ENCODE results near the gene UBN2.

UBN2 gene

DNA sequence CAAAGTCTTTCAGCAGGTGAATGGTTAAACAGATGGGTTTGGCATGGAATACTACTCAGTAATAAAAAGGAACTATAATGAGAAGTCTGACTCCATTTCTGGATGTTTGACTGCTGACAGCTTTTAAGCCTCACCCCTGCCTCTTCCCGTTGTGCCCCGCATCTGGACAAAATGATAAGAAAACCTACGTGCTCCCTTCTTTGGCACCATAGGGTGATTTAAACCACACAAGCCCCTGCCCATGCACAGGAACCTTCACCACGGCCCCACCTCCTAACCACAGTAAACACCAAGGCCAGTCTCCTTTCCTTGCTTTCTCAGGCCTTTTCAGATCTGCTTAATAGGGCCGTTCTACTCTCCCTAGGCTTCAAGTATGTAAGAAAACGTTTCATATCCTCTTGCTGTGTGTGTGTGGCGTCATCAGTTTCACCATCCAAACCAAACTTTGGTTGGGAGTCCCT is 47.1 kb upstream of the UBN2 start:
- Histone ChIP-seq H4K91ac (ENCODE audit: low read depth, low read length, poor library complexity) (no peak overlapping the region), H2AK5ac (ENCODE audit: low read depth, low read length) (no peak overlapping the region), H3K27ac (replicated peaks; ENCODE audit: low read length) (no peak overlapping the region), H2BK5ac (ENCODE audit: low read length) (no peak overlapping the region), H3K9me3 (replicated peaks in 1 of 2; ENCODE audit: control insufficient read depth in 2 of 2, insufficient read depth in 1 of 2, low read depth in 1 of 2, low read length in 2 of 2) (no peaks in the 10 kb centered on the region), H3K18ac (ENCODE audit: low read length) (no peak overlapping the region), H3K9ac (ENCODE audit: low read depth, low read length, poor library complexity) (no peak overlapping the region), H2BK15ac (ENCODE audit: low read length) (no peak overlapping the region), H4K8ac (ENCODE audit: low read depth, low read length) (no peak overlapping the region), H3K79me1 (ENCODE audit: low read depth, low read length) (no peaks in the 10 kb centered on the region), H3K4me1 (ENCODE audit: control insufficient read depth in 2 of 2, insufficient read depth in 1 of 2, low read depth in 1 of 2, low read length in 2 of 2) (no peaks in the 10 kb centered on the region), H2BK12ac (ENCODE audit: low read length) (no peak overlapping the region), H3K14ac (ENCODE audit: low read length) (no peak overlapping the region), H3K4me3 (ENCODE audit: low read length in 2 of 2) (no peak overlapping the region), H3K23ac (ENCODE audit: low read depth, low read length, poor library complexity) (no peak overlapping the region), H3K4ac (ENCODE audit: low read length) (no peak overlapping the region), H3K36me3 (replicated peaks in 1 of 2; ENCODE audit: control insufficient read depth in 2 of 2, insufficient read depth in 2 of 2, low read length in 2 of 2) (peaks cover 5 to 66% of the 10 kb centered on the region in 2 donors), H3K27me3 (ENCODE audit: control insufficient read depth in 3 of 3, insufficient read depth in 3 of 3, low read depth in 1 of 3, low read length in 3 of 3) (no peaks in the 10 kb centered on the region), H2AFZ (ENCODE audit: low read length) (no peak overlapping the region), H3K4me2 (ENCODE audit: insufficient read depth, low read length, poor library complexity, severe bottlenecking) (no peak overlapping the region), H2BK120ac (ENCODE audit: low read depth, low read length) (no peak overlapping the region)
- DNase-seq (ENCODE audit: low spot score), result no peak
- no CpG with 5 or more reads among the region's 7 CpGs for WGBS, 2 donors (ENCODE audit: extremely low coverage in 2 of 2, insufficient read length in 2 of 2, insufficient replicate concordance in 1 of 2)

DNA sequence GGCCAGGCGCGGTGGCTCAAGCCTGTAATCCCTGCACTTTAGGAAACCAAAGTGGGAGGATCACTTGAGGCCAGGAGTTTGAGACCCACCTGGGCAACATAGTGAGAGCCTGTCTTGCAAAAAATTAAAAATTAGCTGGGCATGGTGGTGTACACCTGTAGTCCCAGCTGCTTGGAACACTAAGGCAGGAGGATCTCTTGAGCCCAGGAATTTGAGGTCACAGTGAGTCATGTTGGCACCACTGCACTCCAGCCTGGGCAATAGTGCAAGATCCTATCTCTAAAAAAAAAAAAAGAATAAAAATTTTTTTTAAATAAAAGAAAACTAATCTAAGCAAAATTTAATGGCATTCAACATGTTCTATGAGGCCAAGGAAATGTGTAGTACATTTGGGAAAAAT is 44.9 kb upstream of the UBN2 start:
- Histone ChIP-seq H2BK120ac (ENCODE audit: low read depth, low read length) (no peak overlapping the region), H4K8ac (ENCODE audit: low read depth, low read length) (no peak overlapping the region), H2BK5ac (ENCODE audit: low read length) (no peak overlapping the region), H3K27ac (replicated peaks; ENCODE audit: low read length) (no peak overlapping the region), H3K4ac (ENCODE audit: low read length) (no peak overlapping the region), H2AK5ac (ENCODE audit: low read depth, low read length) (no peak overlapping the region), H3K14ac (ENCODE audit: low read length) (no peak overlapping the region), H3K23ac (ENCODE audit: low read depth, low read length, poor library complexity) (no peak overlapping the region), H3K4me2 (ENCODE audit: insufficient read depth, low read length, poor library complexity, severe bottlenecking) (no peak overlapping the region), H3K79me1 (ENCODE audit: low read depth, low read length) (no peaks in the 10 kb centered on the region), H3K9me3 (replicated peaks in 1 of 2; ENCODE audit: control insufficient read depth in 2 of 2, insufficient read depth in 1 of 2, low read depth in 1 of 2, low read length in 2 of 2) (no peaks in the 10 kb centered on the region), H3K4me3 (ENCODE audit: low read length in 2 of 2) (no peak overlapping the region), H2AFZ (ENCODE audit: low read length) (no peak overlapping the region), H2BK12ac (ENCODE audit: low read length) (no peak overlapping the region), H3K18ac (ENCODE audit: low read length) (no peak overlapping the region), H3K9ac (ENCODE audit: low read depth, low read length, poor library complexity) (no peak overlapping the region), H4K91ac (ENCODE audit: low read depth, low read length, poor library complexity) (no peak overlapping the region), H2BK15ac (ENCODE audit: low read length) (no peak overlapping the region), H3K36me3 (replicated peaks in 1 of 2; ENCODE audit: control insufficient read depth in 2 of 2, insufficient read depth in 2 of 2, low read length in 2 of 2) (peaks cover 5 to 63% of the 10 kb centered on the region in 2 donors), H3K4me1 (ENCODE audit: control insufficient read depth in 2 of 2, insufficient read depth in 1 of 2, low read depth in 1 of 2, low read length in 2 of 2) (no peaks in the 10 kb centered on the region), H3K27me3 (ENCODE audit: control insufficient read depth in 3 of 3, insufficient read depth in 3 of 3, low read depth in 1 of 3, low read length in 3 of 3) (no peaks in the 10 kb centered on the region)
- no CpG with 5 or more reads among the region's 2 CpGs for WGBS, 2 donors (ENCODE audit: extremely low coverage in 2 of 2, insufficient read length in 2 of 2, insufficient replicate concordance in 1 of 2)
- no peak for DNase-seq (ENCODE audit: low spot score)

DNA sequence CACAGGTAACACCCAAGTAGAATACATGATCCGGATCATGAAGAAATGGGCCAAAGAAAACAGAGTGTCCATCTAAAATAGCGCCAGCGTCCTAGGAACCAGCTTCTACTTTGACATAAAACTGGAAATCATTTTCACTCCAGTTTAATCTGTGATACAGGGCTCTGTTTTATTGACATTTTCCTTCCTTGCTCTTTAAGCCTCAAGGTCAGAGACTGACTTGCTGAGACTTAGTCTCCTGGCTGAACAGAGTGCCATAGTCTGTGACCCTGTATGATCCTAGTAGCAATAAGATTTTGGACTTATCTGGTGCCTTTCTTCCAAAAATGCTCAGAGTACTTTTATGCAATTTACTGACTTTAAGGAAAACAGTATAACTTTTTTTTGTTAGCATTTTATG is 41.7 kb upstream of the UBN2 start:
- no peak for DNase-seq (ENCODE audit: low spot score)
- Histone ChIP-seq H3K18ac (ENCODE audit: low read length) (no peak overlapping the region), H2BK12ac (ENCODE audit: low read length) (no peak overlapping the region), H4K8ac (ENCODE audit: low read depth, low read length) (no peak overlapping the region), H2BK5ac (ENCODE audit: low read length) (no peak overlapping the region), H3K14ac (ENCODE audit: low read length) (no peak overlapping the region), H2AK5ac (ENCODE audit: low read depth, low read length) (no peak overlapping the region), H2AFZ (ENCODE audit: low read length) (no peak overlapping the region), H3K23ac (ENCODE audit: low read depth, low read length, poor library complexity) (no peak overlapping the region), H2BK120ac (ENCODE audit: low read depth, low read length) (no peak overlapping the region), H3K9ac (ENCODE audit: low read depth, low read length, poor library complexity) (no peak overlapping the region), H3K27ac (replicated peaks; ENCODE audit: low read length) (no peak overlapping the region), H3K36me3 (replicated peaks in 1 of 2; ENCODE audit: control insufficient read depth in 2 of 2, insufficient read depth in 2 of 2, low read length in 2 of 2) (peaks cover 0 to 41% of the 10 kb centered on the region in 2 donors), H4K91ac (ENCODE audit: low read depth, low read length, poor library complexity) (no peak overlapping the region), H3K9me3 (replicated peaks in 1 of 2; ENCODE audit: control insufficient read depth in 2 of 2, insufficient read depth in 1 of 2, low read depth in 1 of 2, low read length in 2 of 2) (no peaks in the 10 kb centered on the region), H2BK15ac (ENCODE audit: low read length) (no peak overlapping the region), H3K4me3 (ENCODE audit: low read length in 2 of 2) (no peak overlapping the region), H3K4ac (ENCODE audit: low read length) (no peak overlapping the region), H3K4me2 (ENCODE audit: insufficient read depth, low read length, poor library complexity, severe bottlenecking) (no peak overlapping the region), H3K4me1 (ENCODE audit: control insufficient read depth in 2 of 2, insufficient read depth in 1 of 2, low read depth in 1 of 2, low read length in 2 of 2) (no peaks in the 10 kb centered on the region), H3K79me1 (ENCODE audit: low read depth, low read length) (no peaks in the 10 kb centered on the region), H3K27me3 (ENCODE audit: control insufficient read depth in 3 of 3, insufficient read depth in 3 of 3, low read depth in 1 of 3, low read length in 3 of 3) (no peaks in the 10 kb centered on the region)
- WGBS, 2 donors (ENCODE audit: extremely low coverage in 2 of 2, insufficient read length in 2 of 2, insufficient replicate concordance in 1 of 2), result no CpG with 5 or more reads among the region's 3 CpGs

DNA sequence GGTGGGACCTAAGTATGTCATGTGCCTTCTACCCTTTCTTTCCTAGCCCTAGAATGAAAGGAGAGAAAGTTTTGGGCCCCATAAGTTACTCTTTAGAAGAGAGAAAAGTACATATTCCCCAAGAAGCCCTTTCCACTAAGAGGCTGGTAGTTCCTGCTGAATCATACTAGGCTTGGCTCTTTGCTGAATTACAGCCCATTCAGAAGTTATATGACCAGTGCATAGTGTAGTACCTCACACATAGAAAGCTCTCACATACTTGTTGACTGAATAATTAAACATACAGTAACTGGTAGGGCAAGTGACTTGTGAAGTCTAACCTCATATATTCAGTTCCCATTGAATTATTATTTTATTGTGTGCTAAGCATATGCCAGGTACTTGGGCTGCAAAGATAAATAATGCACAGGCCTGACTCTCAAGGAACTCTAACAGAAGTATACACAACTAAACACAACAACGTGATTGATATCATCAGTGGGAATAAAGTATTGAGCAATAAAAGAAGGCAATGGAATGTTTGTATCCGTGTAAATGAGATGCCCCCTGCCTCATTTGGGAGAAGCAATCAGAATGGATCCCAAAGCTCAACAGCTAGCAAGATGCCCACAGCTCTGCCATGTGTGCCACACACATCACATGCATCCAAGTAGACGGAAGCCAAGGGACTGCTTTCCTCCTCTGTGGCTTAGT is 38.9 kb upstream of the UBN2 start:
- Histone ChIP-seq H3K4me1 (ENCODE audit: control insufficient read depth in 2 of 2, insufficient read depth in 1 of 2, low read depth in 1 of 2, low read length in 2 of 2) (no peaks in the 10 kb centered on the region), H3K4me2 (ENCODE audit: insufficient read depth, low read length, poor library complexity, severe bottlenecking) (no peak overlapping the region), H3K9me3 (replicated peaks in 1 of 2; ENCODE audit: control insufficient read depth in 2 of 2, insufficient read depth in 1 of 2, low read depth in 1 of 2, low read length in 2 of 2) (no peaks in the 10 kb centered on the region), H2BK12ac (ENCODE audit: low read length) (no peak overlapping the region), H2BK15ac (ENCODE audit: low read length) (no peak overlapping the region), H2BK120ac (ENCODE audit: low read depth, low read length) (no peak overlapping the region), H2AK5ac (ENCODE audit: low read depth, low read length) (no peak overlapping the region), H3K14ac (ENCODE audit: low read length) (no peak overlapping the region), H4K91ac (ENCODE audit: low read depth, low read length, poor library complexity) (no peak overlapping the region), H3K4ac (ENCODE audit: low read length) (no peak overlapping the region), H3K23ac (ENCODE audit: low read depth, low read length, poor library complexity) (no peak overlapping the region), H2BK5ac (ENCODE audit: low read length) (no peak overlapping the region), H3K36me3 (replicated peaks in 1 of 2; ENCODE audit: control insufficient read depth in 2 of 2, insufficient read depth in 2 of 2, low read length in 2 of 2) (peaks cover 0 to 23% of the 10 kb centered on the region in 2 donors), H4K8ac (ENCODE audit: low read depth, low read length) (no peak overlapping the region), H2AFZ (ENCODE audit: low read length) (no peak overlapping the region), H3K27me3 (ENCODE audit: control insufficient read depth in 3 of 3, insufficient read depth in 3 of 3, low read depth in 1 of 3, low read length in 3 of 3) (no peaks in the 10 kb centered on the region), H3K9ac (ENCODE audit: low read depth, low read length, poor library complexity) (peak overlapping the region; percentile 50), H3K79me1 (ENCODE audit: low read depth, low read length) (no peaks in the 10 kb centered on the region), H3K18ac (ENCODE audit: low read length) (no peak overlapping the region), H3K27ac (replicated peaks; ENCODE audit: low read length) (no peak overlapping the region), H3K4me3 (ENCODE audit: low read length in 2 of 2) (no peak overlapping the region)
- WGBS, 2 donors (ENCODE audit: extremely low coverage in 2 of 2, insufficient read length in 2 of 2, insufficient replicate concordance in 1 of 2), result no CpG with 5 or more reads among the region's 3 CpGs
- no peak for DNase-seq (ENCODE audit: low spot score)
